ENCODE measurements around the gene GAD1. TPM values are rescaled to one million over a fixed set of nuclear protein-coding genes. Genes with fewer than 3 reads are reported as not detected.

Gene GAD1
- total RNA-seq, 1 experiment from 2014 or later: 11.2 TPM

DNA sequence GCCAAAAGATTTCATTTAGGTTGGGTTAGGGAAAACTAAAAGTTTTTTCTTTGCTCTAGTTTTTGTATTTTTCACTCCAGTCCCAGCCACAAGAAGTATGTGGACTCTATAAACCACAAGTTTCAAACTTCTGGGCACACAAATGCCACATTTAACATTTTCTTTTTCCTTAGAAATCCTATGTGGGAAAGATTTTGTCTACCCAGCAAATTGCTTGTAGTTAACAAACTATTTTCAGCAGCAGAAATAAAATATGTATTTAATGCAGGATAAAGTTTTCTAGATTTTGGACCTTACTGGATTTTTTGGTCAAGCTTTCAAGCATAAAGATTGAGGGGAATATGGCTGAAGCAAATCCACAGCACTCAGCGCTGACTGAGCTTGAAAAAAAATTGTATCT is 37.4 kb upstream of the GAD1 start:
- TF ChIP-seq, protein P1, sequence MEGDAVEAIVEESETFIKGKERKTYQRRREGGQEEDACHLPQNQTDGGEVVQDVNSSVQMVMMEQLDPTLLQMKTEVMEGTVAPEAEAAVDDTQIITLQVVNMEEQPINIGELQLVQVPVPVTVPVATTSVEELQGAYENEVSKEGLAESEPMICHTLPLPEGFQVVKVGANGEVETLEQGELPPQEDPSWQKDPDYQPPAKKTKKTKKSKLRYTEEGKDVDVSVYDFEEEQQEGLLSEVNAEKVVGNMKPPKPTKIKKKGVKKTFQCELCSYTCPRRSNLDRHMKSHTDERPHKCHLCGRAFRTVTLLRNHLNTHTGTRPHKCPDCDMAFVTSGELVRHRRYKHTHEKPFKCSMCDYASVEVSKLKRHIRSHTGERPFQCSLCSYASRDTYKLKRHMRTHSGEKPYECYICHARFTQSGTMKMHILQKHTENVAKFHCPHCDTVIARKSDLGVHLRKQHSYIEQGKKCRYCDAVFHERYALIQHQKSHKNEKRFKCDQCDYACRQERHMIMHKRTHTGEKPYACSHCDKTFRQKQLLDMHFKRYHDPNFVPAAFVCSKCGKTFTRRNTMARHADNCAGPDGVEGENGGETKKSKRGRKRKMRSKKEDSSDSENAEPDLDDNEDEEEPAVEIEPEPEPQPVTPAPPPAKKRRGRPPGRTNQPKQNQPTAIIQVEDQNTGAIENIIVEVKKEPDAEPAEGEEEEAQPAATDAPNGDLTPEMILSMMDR (IDR thresholded peaks at IDR 0.05; ENCODE audit: unreplicated experiment): no peak
- no peaks in the 10 kb centered on the region for H3K27me3 Mint-ChIP-seq (ENCODE audit: unreplicated experiment)
- H3K36me3 Mint-ChIP-seq (ENCODE audit: insufficient read depth, unreplicated experiment): no peaks in the 10 kb centered on the region
- no peak overlapping the region for H3K4me3 Mint-ChIP-seq (ENCODE audit: low read depth, unreplicated experiment)
- DNase-seq: no peak
- no peaks in the 10 kb centered on the region for H3K4me1 Mint-ChIP-seq (ENCODE audit: low read depth, unreplicated experiment)
- CTCF ChIA-PET: interaction anchor here (0.5 to 0.7 kb wide), 2 partner anchors 12 to 282 kb away, joined by 3 read pairs; no protein-coding TSS in a partner anchor
- no TSS peak for BruUV-seq (replicated peaks)
- intact Hi-C loops (cut with micrococcal nuclease; ENCODE audit: unreplicated experiment): no loop called here
- H3K27ac Mint-ChIP-seq (ENCODE audit: unreplicated experiment): no peak overlapping the region
- no peaks in the 10 kb centered on the region for H3K9me3 Mint-ChIP-seq (ENCODE audit: low read depth, unreplicated experiment)

DNA sequence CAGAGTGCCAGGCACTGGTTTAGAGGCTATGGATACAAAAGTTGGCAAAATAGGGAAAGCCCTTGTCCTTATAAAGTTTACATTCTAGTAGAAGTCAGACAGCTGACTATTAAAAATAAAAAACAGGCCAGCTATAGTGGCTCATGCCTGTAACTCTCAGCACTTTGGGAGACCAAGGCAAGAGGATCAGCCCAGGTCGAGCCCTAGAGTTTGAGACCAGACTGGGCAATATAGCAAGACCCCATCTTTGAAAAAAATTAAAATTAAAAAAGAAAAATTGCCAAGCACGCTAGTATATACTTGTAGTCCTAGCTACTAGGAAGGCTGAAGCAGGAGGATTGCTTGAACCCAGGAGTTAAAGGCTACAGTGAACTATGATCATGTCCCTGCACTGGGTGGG is 34.0 kb upstream of the GAD1 start:
- H3K4me1 Mint-ChIP-seq (ENCODE audit: low read depth, unreplicated experiment): no peaks in the 10 kb centered on the region
- BruUV-seq (replicated peaks): no TSS peak
- TF ChIP-seq, protein P1 (IDR thresholded peaks at IDR 0.05; ENCODE audit: unreplicated experiment): no peak
- no peaks in the 10 kb centered on the region for H3K27me3 Mint-ChIP-seq (ENCODE audit: unreplicated experiment)
- H3K36me3 Mint-ChIP-seq (ENCODE audit: insufficient read depth, unreplicated experiment): no peaks in the 10 kb centered on the region
- no peak for DNase-seq
- intact Hi-C loops (cut with micrococcal nuclease; ENCODE audit: unreplicated experiment): no loop called here
- H3K4me3 Mint-ChIP-seq (ENCODE audit: low read depth, unreplicated experiment): no peak overlapping the region
- no peaks in the 10 kb centered on the region for H3K9me3 Mint-ChIP-seq (ENCODE audit: low read depth, unreplicated experiment)
- no peak overlapping the region for H3K27ac Mint-ChIP-seq (ENCODE audit: unreplicated experiment)
- CTCF ChIA-PET: no interaction called here

DNA sequence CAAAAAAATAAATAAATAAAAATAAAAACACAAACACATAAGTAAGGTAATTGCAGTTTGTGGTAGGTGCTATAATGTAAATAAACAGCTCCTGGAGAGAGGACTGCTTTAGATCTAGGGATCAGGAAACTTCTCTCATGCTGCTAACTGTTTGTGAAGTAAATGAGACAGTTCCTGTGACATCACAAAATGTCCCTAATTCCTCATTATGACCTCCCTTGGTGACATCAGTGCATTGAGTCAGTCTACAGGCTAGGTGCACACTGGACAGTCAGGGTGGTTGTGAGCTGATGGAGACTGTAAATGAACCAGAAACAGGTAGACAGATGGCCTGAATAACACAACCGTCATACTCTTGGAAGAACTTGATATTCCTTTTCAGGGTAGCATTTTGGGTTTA is 33.1 kb upstream of the GAD1 start:
- DNase-seq: no peak
- TF ChIP-seq, protein P1 (IDR thresholded peaks at IDR 0.05; ENCODE audit: unreplicated experiment): no peak
- Mint-ChIP-seq H3K27me3 (ENCODE audit: unreplicated experiment) (no peaks in the 10 kb centered on the region), H3K4me3 (ENCODE audit: low read depth, unreplicated experiment) (no peak overlapping the region), H3K4me1 (ENCODE audit: low read depth, unreplicated experiment) (no peaks in the 10 kb centered on the region), H3K27ac (ENCODE audit: unreplicated experiment) (no peak overlapping the region), H3K36me3 (ENCODE audit: insufficient read depth, unreplicated experiment) (no peaks in the 10 kb centered on the region), H3K9me3 (ENCODE audit: low read depth, unreplicated experiment) (no peaks in the 10 kb centered on the region)
- CTCF ChIA-PET: interaction anchor here (0.6 kb wide), 1 partner anchor 406 kb away, joined by 3 read pairs; no protein-coding TSS in a partner anchor
- intact Hi-C loops (cut with micrococcal nuclease; ENCODE audit: unreplicated experiment): no loop called here
- BruUV-seq (replicated peaks): no TSS peak

DNA sequence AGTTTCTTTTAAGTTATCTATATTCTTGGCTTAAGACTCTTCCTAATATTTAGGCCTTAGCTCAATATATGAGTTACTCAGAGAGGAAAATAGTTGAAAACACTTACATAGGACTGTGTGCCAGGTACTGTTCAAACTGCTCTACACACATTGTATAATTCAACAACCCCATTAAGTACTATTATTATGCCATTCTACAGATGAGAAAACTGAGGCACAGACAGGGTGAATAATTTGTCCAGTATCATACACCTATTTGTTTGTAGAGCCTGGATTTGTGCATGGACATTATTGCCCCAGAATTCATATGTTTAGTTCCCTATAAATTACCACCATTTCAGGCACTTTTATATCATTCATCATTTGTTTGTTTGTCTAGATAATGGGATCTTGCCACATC is 17.7 kb upstream of the GAD1 start:
- BruUV-seq (replicated peaks): no TSS peak
- CTCF ChIA-PET: interaction anchor here (0.5 kb wide), 1 partner anchor 122 kb away, joined by 4 read pairs; no protein-coding TSS in a partner anchor
- Mint-ChIP-seq H3K36me3 (ENCODE audit: insufficient read depth, unreplicated experiment) (no peaks in the 10 kb centered on the region), H3K27me3 (ENCODE audit: unreplicated experiment) (no peaks in the 10 kb centered on the region), H3K4me1 (ENCODE audit: low read depth, unreplicated experiment) (no peaks in the 10 kb centered on the region), H3K4me3 (ENCODE audit: low read depth, unreplicated experiment) (no peak overlapping the region), H3K27ac (ENCODE audit: unreplicated experiment) (no peak overlapping the region), H3K9me3 (ENCODE audit: low read depth, unreplicated experiment) (no peaks in the 10 kb centered on the region)
- TF ChIP-seq, protein P1 (IDR thresholded peaks at IDR 0.05; ENCODE audit: unreplicated experiment): no peak
- DNase-seq: no peak
- intact Hi-C loops (cut with micrococcal nuclease; ENCODE audit: unreplicated experiment): no loop called here

All from Calu3 (cell line).